ENCODE measurements around the gene CAMSAP1.
"Not testable (repeated sequence)": the region's sequence is repeated elsewhere in the genome, so short reads cannot be mapped to it uniquely, and the experiment has no call there.

CAMSAP1 gene

GRCh38 chr9:135907431-135908092, at the start of gene CAMSAP1:
Gene CAMSAP1 (minus strand): TSS chr9:135907546. CDS start chr9:135907159, 387 bp downstream.
- peak; percentile 95 for DNase-seq

GRCh38 chr9:135956802-135957174, 49.4 kb upstream of the CAMSAP1 start:
- DNase-seq: no peak

GRCh38 chr9:135955934-135956801, 48.8 kb upstream of the CAMSAP1 start:
- DNase-seq: no peak

GRCh38 chr9:135952664-135953206, 45.4 kb upstream of the CAMSAP1 start:
- no peak for DNase-seq

- no peak for DNase-seq
Observed at GRCh38 chr9:135951889-135952663, 44.7 kb upstream of the CAMSAP1 start.

GRCh38 chr9:135951310-135951709, 44.0 kb upstream of the CAMSAP1 start:
- not testable (repeated sequence) for DNase-seq

- DNase-seq: not testable (repeated sequence)
Observed at GRCh38 chr9:135950841-135951240, 43.5 kb upstream of the CAMSAP1 start.

- no peak for DNase-seq
Observed at GRCh38 chr9:135950135-135950682, 42.9 kb upstream of the CAMSAP1 start.

- no peak for DNase-seq
Observed at GRCh38 chr9:135949501-135950134, 42.3 kb upstream of the CAMSAP1 start.

GRCh38 chr9:135948968-135949367, 41.6 kb upstream of the CAMSAP1 start:
- no peak for DNase-seq

GRCh38 chr9:135948446-135948845, 41.1 kb upstream of the CAMSAP1 start:
- DNase-seq: no peak

GRCh38 chr9:135947582-135947981, 40.2 kb upstream of the CAMSAP1 start:
- DNase-seq: no peak

- not testable (repeated sequence) for DNase-seq
Observed at GRCh38 chr9:135947105-135947504, 39.8 kb upstream of the CAMSAP1 start.

GRCh38 chr9:135946392-135946994, 39.1 kb upstream of the CAMSAP1 start:
- DNase-seq: no peak

GRCh38 chr9:135945969-135946368, 38.6 kb upstream of the CAMSAP1 start:
- no peak for DNase-seq

- no peak for DNase-seq
Observed at GRCh38 chr9:135944444-135945252, 37.3 kb upstream of the CAMSAP1 start.

GRCh38 chr9:135943604-135944003, 36.3 kb upstream of the CAMSAP1 start:
- not testable (repeated sequence) for DNase-seq

- no peak for DNase-seq
Observed at GRCh38 chr9:135941288-135941995, 34.1 kb upstream of the CAMSAP1 start.

- DNase-seq: peak; percentile 48
Observed at GRCh38 chr9:135939351-135940265, 32.3 kb upstream of the CAMSAP1 start.

Data from activated CD8-positive, alpha-beta memory T cell treated with anti-CD3 and anti-CD28 coated beads, Interleukin-2, amount 50 U/mL, for 4 hours (primary cell).